NCI-H1436 (cell line): Measurements from ENCODE around the gene KCNS1.
"Not testable (repeated sequence)": the region's sequence is repeated elsewhere in the genome, so short reads cannot be mapped to it uniquely, and the experiment has no call there.

Experiments used
- DNase-seq: peaks from one replicate; lab custom pipeline; 2025; lab: John Stamatoyannopoulos, UW

Gene KCNS1

GRCh38 chr20:45073221-45073620, 27.7 kb downstream of the KCNS1 start:
- no peak for DNase-seq

DNA sequence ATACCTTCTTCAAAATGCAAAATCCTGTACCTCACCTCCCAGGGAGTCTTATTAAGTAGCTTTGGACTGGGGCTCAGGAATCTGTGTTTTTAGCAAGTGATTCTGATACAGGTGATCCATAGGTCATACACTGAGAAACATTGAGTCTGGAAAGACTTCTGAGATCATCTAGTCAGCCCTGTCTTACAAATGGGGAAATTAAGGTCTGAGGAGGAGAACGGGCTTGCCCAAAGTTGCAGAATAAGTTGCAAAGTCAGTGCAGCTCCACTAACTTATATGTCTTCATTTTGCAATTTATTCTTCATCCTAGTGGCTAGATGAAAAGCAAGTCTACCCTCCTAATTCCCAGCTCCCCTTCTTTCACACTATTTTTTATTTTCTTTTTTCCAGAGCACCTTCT, 28.9 kb downstream of the KCNS1 start:
- DNase-seq: no peak

- no peak for DNase-seq
Measured at GRCh38 chr20:45070932-45071632, 29.8 kb downstream of the KCNS1 start.

GRCh38 chr20:45069261-45069660, 31.7 kb downstream of the KCNS1 start:
- no peak for DNase-seq

GRCh38 chr20:45067558-45067957, 33.4 kb downstream of the KCNS1 start:
- DNase-seq: no peak

- DNase-seq: no peak
Measured at GRCh38 chr20:45067087-45067486, 33.8 kb downstream of the KCNS1 start.

DNA sequence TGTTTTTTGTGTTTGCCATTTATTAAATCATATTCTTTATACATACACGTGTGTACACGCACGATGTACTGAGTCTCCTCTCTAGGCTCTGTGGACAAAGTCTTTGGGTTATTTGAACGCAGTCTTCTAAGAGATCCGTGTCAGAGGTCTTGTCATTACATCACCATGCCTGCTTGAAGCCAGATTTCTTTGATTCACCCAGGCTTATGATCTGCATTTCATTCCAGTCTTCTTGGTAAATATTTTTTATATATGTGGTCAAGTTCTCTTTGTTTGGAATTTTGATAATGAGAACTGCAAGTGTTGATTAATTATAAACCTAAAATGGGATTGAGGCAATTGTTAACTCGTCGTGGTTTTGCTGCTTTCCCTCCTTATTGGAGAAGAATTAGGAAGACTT, 34.6 kb downstream of the KCNS1 start:
- no peak for DNase-seq

GRCh38 chr20:45064812-45065211, 36.1 kb downstream of the KCNS1 start:
- DNase-seq: no peak

DNA sequence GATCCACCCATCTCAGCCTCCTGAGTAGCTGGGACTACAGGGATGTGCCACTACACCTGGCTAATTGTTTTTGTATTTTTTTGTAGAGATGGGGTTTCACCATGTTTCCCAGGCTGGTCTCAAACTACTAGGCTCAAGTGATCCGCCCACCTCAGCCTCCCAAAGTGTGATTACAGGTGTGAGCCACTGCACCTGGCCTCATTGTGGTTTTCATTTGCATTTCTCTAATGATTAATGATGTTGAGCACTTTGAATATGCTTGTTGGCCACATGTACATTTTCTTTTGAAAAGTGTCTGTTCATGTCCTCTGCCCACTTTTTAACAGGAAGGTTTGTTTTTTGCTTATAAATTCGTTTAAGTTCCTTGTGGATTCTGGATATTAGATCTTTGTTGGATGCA, 37.8 kb downstream of the KCNS1 start:
- not testable (repeated sequence) for DNase-seq

DNA sequence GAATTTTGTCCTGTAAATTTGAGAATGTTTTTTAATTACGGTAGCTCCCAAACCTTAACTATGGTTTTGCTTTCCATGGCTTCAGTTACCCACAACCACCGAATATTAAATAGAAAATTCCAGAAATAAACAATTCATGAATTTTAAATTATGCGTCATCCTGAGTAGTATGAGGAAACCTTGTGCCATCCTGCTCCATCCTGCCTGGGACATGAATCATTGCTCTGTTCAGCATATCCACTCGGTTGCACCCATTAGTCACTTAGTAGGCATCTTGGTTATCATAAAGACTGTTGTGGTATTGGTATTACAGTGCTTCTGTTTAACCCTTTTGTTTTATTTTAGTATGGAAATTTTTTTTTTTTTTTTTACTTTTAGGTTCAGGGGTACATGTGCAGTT, 39.7 kb downstream of the KCNS1 start:
- no peak for DNase-seq

- DNase-seq: no peak
Measured at GRCh38 chr20:45060294-45060693, 40.6 kb downstream of the KCNS1 start.

GRCh38 chr20:45059022-45059728, 41.8 kb downstream of the KCNS1 start:
- no peak for DNase-seq

DNA sequence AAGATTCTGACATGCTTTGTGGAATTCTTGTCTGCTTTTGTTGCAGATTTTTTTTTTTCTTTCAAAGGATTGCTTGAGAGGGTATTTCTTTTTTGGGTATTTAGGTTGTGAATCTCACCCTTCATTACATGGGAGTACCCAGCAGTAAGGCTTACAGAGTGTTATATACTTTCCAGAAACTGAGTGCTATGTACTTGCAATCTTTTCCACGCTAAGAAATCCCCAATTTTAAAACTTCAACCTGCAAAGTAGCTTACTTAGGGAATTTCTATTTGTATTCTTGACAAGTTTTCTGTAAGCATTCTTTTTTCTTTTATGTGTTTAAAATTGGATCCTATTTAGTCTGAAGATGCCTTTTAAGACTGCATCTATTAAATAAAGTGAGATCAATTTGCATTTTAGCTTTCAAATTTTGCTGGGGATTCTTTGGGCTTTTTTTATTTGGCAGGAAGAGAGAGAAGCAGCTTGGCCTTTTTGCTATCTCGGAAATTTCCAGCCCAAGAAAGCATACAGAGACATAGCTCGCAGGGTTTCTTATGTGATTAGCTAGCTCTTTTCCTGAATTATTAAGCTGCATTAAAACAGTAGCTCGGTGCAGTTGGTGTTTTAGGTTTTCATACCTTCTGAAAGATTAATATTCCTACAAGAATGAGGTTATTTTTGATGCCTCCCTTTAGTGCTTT, 42.6 kb downstream of the KCNS1 start:
- no peak for DNase-seq

GRCh38 chr20:45056473-45057173, 44.3 kb downstream of the KCNS1 start:
- DNase-seq: no peak

GRCh38 chr20:45055056-45055455, 45.9 kb downstream of the KCNS1 start:
- no peak for DNase-seq

- DNase-seq: no peak
Measured at GRCh38 chr20:45053430-45054351, 47.2 kb downstream of the KCNS1 start.

GRCh38 chr20:45052698-45053429, 48.1 kb downstream of the KCNS1 start:
- no peak for DNase-seq

- DNase-seq: no peak
Measured at GRCh38 chr20:45051204-45052060, 49.5 kb downstream of the KCNS1 start.

DNA sequence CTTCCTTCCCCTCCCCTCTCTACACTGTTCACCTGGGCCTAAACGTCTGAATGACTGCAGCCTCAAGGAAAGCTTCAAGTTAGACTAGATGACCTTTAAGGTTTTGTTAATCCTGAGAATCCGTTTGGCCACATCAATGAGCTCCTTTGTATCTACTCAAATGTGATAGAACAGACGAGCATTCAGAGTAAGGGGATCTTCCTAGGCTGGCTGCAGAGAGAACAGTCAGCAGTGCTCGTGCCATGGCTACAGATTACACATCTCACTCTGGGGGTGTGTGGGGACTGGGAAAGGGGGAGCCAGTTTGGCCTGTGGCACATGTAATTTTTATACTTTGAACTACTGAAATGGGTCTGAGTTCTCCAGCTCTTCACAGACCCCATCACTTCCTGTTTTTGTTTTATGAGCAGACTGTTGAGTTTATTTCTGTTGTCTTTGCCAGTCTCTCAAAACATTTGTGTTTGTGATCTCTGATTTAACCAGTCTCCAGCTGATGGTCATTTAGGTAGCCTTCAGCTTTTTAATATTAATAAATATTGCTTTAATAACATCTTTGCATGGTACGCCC, 50.9 kb downstream of the KCNS1 start:
- DNase-seq: no peak
